ENCODE measurements around the gene SCN3A. TPM values are rescaled to one million over a fixed set of nuclear protein-coding genes. Genes with fewer than 3 reads are reported as not detected.

The SCN3A gene
- polyA plus RNA-seq, 2 of the 4 experiments (the other 2 are of a cell fraction): 0.05 to 0.12 TPM

DNA sequence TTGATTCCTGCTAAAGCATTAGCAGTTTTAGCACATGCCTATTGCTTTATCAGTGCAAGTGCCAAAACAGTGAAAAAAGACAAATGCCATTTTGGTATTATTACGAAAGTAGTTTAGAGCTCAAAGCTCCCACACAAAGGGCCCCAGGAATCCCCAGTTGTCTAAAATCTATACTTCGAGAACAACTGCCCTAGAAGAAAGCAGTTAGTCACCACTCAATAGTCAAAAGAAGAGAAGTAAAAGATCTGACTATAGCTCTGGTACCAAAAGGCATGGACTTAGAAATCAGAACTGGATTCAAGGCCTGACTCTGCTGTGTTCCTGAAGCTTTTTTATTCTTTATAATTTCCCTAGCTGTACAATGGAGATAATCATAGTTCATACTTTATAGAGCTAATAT, 21.8 kb downstream of the SCN3A start (continued):
- TF ChIP-seq, protein P1, sequence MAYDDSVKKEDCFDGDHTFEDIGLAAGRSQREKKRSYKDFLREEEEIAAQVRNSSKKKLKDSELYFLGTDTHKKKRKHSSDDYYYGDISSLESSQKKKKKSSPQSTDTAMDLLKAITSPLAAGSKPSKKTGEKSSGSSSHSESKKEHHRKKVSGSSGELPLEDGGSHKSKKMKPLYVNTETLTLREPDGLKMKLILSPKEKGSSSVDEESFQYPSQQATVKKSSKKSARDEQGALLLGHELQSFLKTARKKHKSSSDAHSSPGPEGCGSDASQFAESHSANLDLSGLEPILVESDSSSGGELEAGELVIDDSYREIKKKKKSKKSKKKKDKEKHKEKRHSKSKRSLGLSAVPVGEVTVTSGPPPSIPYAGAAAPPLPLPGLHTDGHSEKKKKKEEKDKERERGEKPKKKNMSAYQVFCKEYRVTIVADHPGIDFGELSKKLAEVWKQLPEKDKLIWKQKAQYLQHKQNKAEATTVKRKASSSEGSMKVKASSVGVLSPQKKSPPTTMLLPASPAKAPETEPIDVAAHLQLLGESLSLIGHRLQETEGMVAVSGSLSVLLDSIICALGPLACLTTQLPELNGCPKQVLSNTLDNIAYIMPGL (CRISPR knock-in tag; IDR thresholded peaks at IDR 0.05; ENCODE audit: borderline replicate concordance): no peak
- TF ChIP-seq JUNB (IDR thresholded peaks at IDR 0.05): no peak
- TF ChIP-seq, protein P2, sequence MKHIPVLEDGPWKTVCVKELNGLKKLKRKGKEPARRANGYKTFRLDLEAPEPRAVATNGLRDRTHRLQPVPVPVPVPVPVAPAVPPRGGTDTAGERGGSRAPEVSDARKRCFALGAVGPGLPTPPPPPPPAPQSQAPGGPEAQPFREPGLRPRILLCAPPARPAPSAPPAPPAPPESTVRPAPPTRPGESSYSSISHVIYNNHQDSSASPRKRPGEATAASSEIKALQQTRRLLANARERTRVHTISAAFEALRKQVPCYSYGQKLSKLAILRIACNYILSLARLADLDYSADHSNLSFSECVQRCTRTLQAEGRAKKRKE (CRISPR knock-in tag; IDR thresholded peaks at IDR 0.05; ENCODE audit: low read depth): no peak
- no peak for TF ChIP-seq TFCP2L1 (CRISPR knock-in tag; IDR thresholded peaks at IDR 0.05)
- TF ChIP-seq BHLHE40 (IDR thresholded peaks at IDR 0.05; ENCODE audit: low read depth, low read length): no peak
- no peak for TF ChIP-seq ZNF302 (CRISPR knock-in tag; IDR thresholded peaks at IDR 0.05)
- TF ChIP-seq FOSL2 (IDR thresholded peaks at IDR 0.05): no peak
- TF ChIP-seq FOSL2 (CRISPR knock-in tag; IDR thresholded peaks at IDR 0.05): no peak
- TF ChIP-seq EHMT2 (IDR thresholded peaks at IDR 0.05; ENCODE audit: low read depth): no peak

DNA sequence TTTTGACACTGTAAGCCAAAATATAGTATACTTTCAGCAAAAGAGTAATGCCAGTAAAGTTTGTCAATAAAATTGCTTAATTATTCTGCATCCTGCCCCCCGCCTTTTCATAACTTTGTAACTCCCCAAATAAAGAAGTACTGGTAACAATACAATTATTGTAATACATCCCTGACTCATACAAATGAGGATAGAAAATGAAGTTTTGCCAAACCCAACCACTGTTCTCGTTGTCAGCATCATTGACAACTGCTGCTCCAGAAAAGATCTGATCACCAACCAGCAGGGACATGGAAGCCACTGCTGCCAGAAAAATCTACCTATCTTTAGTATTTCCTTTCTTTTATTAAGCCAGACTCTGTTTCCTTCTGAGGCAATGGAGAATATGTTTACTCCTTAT, 27.1 kb downstream of the SCN3A start:
- ATAC-seq (no peak), FAIRE-seq (no peak), DNase-seq (ENCODE audit: low read depth in 1 of 2, low spot score in 1 of 2) (no peak)
- Histone ChIP-seq H3K27ac (no peak overlapping the region), H3K9me3 (no peaks in the 10 kb centered on the region), H3K4me2 (no peak overlapping the region), H3K4me1 (no peaks in the 10 kb centered on the region), H3K4me3 (no peak overlapping the region)
- WGBS (ENCODE audit: missing lambda C conversion rate): 22% methylated on average over 2 of the region's 2 CpGs
- TF ChIP-seq, protein P3, sequence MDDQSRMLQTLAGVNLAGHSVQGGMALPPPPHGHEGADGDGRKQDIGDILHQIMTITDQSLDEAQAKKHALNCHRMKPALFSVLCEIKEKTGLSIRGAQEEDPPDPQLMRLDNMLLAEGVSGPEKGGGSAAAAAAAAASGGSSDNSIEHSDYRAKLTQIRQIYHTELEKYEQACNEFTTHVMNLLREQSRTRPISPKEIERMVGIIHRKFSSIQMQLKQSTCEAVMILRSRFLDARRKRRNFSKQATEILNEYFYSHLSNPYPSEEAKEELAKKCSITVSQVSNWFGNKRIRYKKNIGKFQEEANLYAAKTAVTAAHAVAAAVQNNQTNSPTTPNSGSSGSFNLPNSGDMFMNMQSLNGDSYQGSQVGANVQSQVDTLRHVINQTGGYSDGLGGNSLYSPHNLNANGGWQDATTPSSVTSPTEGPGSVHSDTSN (IDR thresholded peaks at IDR 0.05): no peak
- TF ChIP-seq FOXS1 (CRISPR knock-in tag; IDR thresholded peaks at IDR 0.05): no peak
- no peak for TF ChIP-seq GATA3 (IDR thresholded peaks at IDR 0.05; ENCODE audit: borderline replicate concordance)
- no peak for TF ChIP-seq ZC3H11A (IDR thresholded peaks at IDR 0.05)
- POLR2A ChIA-PET: no interaction called here
- CTCF ChIA-PET: no interaction called here

DNA sequence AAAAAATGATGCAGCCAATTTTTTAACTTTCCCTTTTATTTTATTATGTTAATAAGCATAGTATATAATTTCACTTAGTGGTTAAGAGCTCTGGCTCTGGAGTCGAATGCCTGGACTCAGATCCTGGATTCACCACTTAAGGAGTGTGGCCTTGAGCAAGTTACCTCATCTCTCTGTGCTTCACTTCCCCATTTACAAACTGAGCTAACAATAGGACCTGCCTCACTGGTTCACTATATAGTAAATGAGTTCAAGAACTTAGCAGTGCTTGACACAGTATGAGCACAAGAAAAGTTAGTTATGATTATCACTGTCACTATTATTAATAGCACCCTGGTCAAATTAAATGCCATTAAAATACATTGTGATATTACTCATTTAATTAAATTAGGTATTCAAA, 30.6 kb downstream of the SCN3A start:
- CTCF ChIA-PET: interaction anchor here (0.5 kb wide), 1 partner anchor 17 kb away, joined by 3 read pairs; no protein-coding TSS in a partner anchor
- POLR2A ChIA-PET: no interaction called here
- Histone ChIP-seq H3K9me3 (no peaks in the 10 kb centered on the region), H3K4me1 (no peaks in the 10 kb centered on the region), H3K4me2 (no peak overlapping the region), H3K4me3 (no peak overlapping the region), H3K27ac (no peak overlapping the region)
- FAIRE-seq (no peak), ATAC-seq (no peak), DNase-seq (ENCODE audit: low read depth in 1 of 2, low spot score in 1 of 2) (no peak)
- 0% methylated on average over 1 of the region's 1 CpG for WGBS (ENCODE audit: missing lambda C conversion rate)
- TF ChIP-seq RNF2 (IDR thresholded peaks at IDR 0.05; ENCODE audit: borderline replicate concordance, low read depth) (no peak), CHD2 (IDR thresholded peaks at IDR 0.05; ENCODE audit: low read length, partially characterized antibody) (no peak), CEBPB (IDR thresholded peaks at IDR 0.05) (no peak), EP300 (IDR thresholded peaks at IDR 0.05) (no peak), KDM1A (IDR thresholded peaks at IDR 0.05; ENCODE audit: low read depth) (no peak), HOXB5 (CRISPR knock-in tag; IDR thresholded peaks at IDR 0.05) (no peak), HDAC2 (IDR thresholded peaks at IDR 0.05) (no peak), ZFP36 (IDR thresholded peaks at IDR 0.05; ENCODE audit: borderline replicate concordance, partially characterized antibody) (no peak), CBX2 (IDR thresholded peaks at IDR 0.05; ENCODE audit: borderline replicate concordance, low read depth) (no peak), ESRRA (IDR thresholded peaks at IDR 0.05; ENCODE audit: borderline replicate concordance, low read length) (no peak), FOSB (CRISPR knock-in tag; IDR thresholded peaks at IDR 0.05) (no peak), FOXS1 (CRISPR knock-in tag; IDR thresholded peaks at IDR 0.05) (no peak), RCOR1 (IDR thresholded peaks at IDR 0.05; ENCODE audit: low read depth, low read length) (no peak), RARB (CRISPR knock-in tag; IDR thresholded peaks at IDR 0.05) (no peak), JUNB (IDR thresholded peaks at IDR 0.05) (no peak)
- TF ChIP-seq, protein P4, sequence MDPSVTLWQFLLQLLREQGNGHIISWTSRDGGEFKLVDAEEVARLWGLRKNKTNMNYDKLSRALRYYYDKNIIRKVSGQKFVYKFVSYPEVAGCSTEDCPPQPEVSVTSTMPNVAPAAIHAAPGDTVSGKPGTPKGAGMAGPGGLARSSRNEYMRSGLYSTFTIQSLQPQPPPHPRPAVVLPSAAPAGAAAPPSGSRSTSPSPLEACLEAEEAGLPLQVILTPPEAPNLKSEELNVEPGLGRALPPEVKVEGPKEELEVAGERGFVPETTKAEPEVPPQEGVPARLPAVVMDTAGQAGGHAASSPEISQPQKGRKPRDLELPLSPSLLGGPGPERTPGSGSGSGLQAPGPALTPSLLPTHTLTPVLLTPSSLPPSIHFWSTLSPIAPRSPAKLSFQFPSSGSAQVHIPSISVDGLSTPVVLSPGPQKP (IDR thresholded peaks at IDR 0.05; ENCODE audit: low read depth, low read length): no peak
- TF ChIP-seq, protein P5, sequence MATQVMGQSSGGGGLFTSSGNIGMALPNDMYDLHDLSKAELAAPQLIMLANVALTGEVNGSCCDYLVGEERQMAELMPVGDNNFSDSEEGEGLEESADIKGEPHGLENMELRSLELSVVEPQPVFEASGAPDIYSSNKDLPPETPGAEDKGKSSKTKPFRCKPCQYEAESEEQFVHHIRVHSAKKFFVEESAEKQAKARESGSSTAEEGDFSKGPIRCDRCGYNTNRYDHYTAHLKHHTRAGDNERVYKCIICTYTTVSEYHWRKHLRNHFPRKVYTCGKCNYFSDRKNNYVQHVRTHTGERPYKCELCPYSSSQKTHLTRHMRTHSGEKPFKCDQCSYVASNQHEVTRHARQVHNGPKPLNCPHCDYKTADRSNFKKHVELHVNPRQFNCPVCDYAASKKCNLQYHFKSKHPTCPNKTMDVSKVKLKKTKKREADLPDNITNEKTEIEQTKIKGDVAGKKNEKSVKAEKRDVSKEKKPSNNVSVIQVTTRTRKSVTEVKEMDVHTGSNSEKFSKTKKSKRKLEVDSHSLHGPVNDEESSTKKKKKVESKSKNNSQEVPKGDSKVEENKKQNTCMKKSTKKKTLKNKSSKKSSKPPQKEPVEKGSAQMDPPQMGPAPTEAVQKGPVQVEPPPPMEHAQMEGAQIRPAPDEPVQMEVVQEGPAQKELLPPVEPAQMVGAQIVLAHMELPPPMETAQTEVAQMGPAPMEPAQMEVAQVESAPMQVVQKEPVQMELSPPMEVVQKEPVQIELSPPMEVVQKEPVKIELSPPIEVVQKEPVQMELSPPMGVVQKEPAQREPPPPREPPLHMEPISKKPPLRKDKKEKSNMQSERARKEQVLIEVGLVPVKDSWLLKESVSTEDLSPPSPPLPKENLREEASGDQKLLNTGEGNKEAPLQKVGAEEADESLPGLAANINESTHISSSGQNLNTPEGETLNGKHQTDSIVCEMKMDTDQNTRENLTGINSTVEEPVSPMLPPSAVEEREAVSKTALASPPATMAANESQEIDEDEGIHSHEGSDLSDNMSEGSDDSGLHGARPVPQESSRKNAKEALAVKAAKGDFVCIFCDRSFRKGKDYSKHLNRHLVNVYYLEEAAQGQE (IDR thresholded peaks at IDR 0.05): no peak
- TF ChIP-seq, protein P6, sequence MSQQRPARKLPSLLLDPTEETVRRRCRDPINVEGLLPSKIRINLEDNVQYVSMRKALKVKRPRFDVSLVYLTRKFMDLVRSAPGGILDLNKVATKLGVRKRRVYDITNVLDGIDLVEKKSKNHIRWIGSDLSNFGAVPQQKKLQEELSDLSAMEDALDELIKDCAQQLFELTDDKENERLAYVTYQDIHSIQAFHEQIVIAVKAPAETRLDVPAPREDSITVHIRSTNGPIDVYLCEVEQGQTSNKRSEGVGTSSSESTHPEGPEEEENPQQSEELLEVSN (IDR thresholded peaks at IDR 0.05; ENCODE audit: borderline replicate concordance, low read depth): no peak

Measured in A549 (cell line).